Activated CD4-positive, alpha-beta T cell treated with anti-CD3 and anti-CD28 coated beads, Interleukin-2, Interleukin-6, amounts not matched to agents 100 ng/mL and 50 ng/mL, durations not matched to agents 16 hours and 8 hours (primary cell): ENCODE data around the gene CAMK1D.

Experiments
- DNase-seq: peaks from one replicate; pipeline ENCODE4 v3.0.0-alpha.2; 2020

CAMK1D gene

GRCh38 chr10:12564173-12564572, 214.8 kb downstream of the CAMK1D start:
- DNase-seq = peak; percentile 16

- no peak for DNase-seq
These were observed 217.1 kb downstream of the CAMK1D start for GRCh38 chr10:12566161-12567115.

- DNase-seq = no peak
These were observed 219.2 kb downstream of the CAMK1D start for GRCh38 chr10:12568391-12569009.

GRCh38 chr10:12572281-12572680, 222.9 kb downstream of the CAMK1D start:
- no peak for DNase-seq

- no peak for DNase-seq
These were observed 228.3 kb downstream of the CAMK1D start for GRCh38 chr10:12577610-12578009.

GRCh38 chr10:12579954-12580858, 230.9 kb downstream of the CAMK1D start:
- DNase-seq = no peak

GRCh38 chr10:12583891-12584595, 234.7 kb downstream of the CAMK1D start:
- no peak for DNase-seq

GRCh38 chr10:12586741-12587140, 237.4 kb downstream of the CAMK1D start:
- DNase-seq = no peak

- no peak for DNase-seq
These were observed 238.1 kb downstream of the CAMK1D start for GRCh38 chr10:12587451-12587888.

GRCh38 chr10:12588091-12588860, 238.9 kb downstream of the CAMK1D start:
- peak; percentile 28 for DNase-seq

GRCh38 chr10:12589291-12589690, 239.9 kb downstream of the CAMK1D start:
- no peak for DNase-seq

GRCh38 chr10:12589791-12590190, 240.4 kb downstream of the CAMK1D start:
- DNase-seq = no peak

- no peak for DNase-seq
These were observed 241.6 kb downstream of the CAMK1D start for GRCh38 chr10:12590675-12591659.

GRCh38 chr10:12592967-12593366, 243.6 kb downstream of the CAMK1D start:
- DNase-seq = no peak

- peak; percentile 49 for DNase-seq
These were observed 245.1 kb downstream of the CAMK1D start for GRCh38 chr10:12594448-12594944.

GRCh38 chr10:12595936-12596576, 246.7 kb downstream of the CAMK1D start:
- no peak for DNase-seq

- DNase-seq = no peak
These were observed 247.8 kb downstream of the CAMK1D start for GRCh38 chr10:12597176-12597575.

- no peak for DNase-seq
These were observed 248.7 kb downstream of the CAMK1D start for GRCh38 chr10:12597788-12598765.
